Transverse colon (tissue), 4 donors: Measurements from ENCODE around the gene FTCDNL1. TPM values are rescaled to one million over a fixed set of nuclear protein-coding genes. Genes with fewer than 3 reads are reported as not detected.

Experiments
- DNase-seq: peaks from one replicate; pipeline ENCODE4 v3.0.0-alpha.2; 2019
- H3K27ac ChIP-seq, 4 donors: fragments of 200-600 bp; sonication (generic); 2 replicates each; pipeline ENCODE4 v1.5.1; 2016 to 2018; ENCODE audit warnings: inconsistent platforms in 4 of 4
- H3K27me3 ChIP-seq: fragments of 200-600 bp; sonication (generic); 2 replicates; pipeline ENCODE4 v1.5.1; 2017; ENCODE audit warnings: inconsistent platforms
- H3K36me3 ChIP-seq, 4 donors: fragments of 200-600 bp; sonication (generic); 2 replicates each; pipeline ENCODE4 v1.5.1; 2017 to 2019; ENCODE audit warnings: inconsistent platforms in 4 of 4
- H3K4me1 ChIP-seq, 4 donors: fragments of 200-600 bp; sonication (generic); 2 replicates each; pipeline ENCODE4 v1.5.1; 2017 to 2020; ENCODE audit warnings: inconsistent platforms in 4 of 4
- H3K4me3 ChIP-seq, 4 donors: fragments of 200-600 bp; sonication (generic); 1 replicate in 1 of 4; 2 replicates in 3 of 4; pipeline versions ENCODE4 v1.5.1 to v1.6.1; 2017 to 2019; ENCODE audit warnings: inconsistent platforms in 4 of 4
- H3K9me3 ChIP-seq, 2 donors: fragments of 200-600 bp; sonication (generic); 2 replicates each; pipeline ENCODE4 v1.5.1; 2017 to 2019; ENCODE audit warnings: inconsistent platforms in 2 of 2
- CTCF ChIP-seq, 5 experiments: fragments of 200-600 bp in 3 of 5; fragments of 450-650 bp in 2 of 5; sonication (generic) in 3 of 5; IDR thresholded peaks; 1 replicate in 2 of 5; 2 replicates in 3 of 5; pipeline ENCODE4 v1.5.1; 2016 to 2017; ENCODE audit warnings: antibody characterized with exemption in 5 of 5, inconsistent platforms in 3 of 5, mild to moderate bottlenecking in 2 of 5, moderate library complexity in 1 of 5
- EP300 ChIP-seq: sonication (generic); formaldehyde crosslinking; IDR thresholded peaks from one replicate; pipeline ENCODE4 v1.6.1; 2017; ENCODE audit warnings: antibody characterized with exemption, low read depth
- POLR2A ChIP-seq: fragments of 450-650 bp; IDR thresholded peaks from one replicate; pipeline ENCODE4 v1.6.1; 2016; ENCODE audit warnings: antibody characterized with exemption, mild to moderate bottlenecking, moderate library complexity
- POLR2AphosphoS5 ChIP-seq, 3 donors: sonication (generic); formaldehyde crosslinking; IDR thresholded peaks; one replicate each; pipeline ENCODE4 v1.6.1; 2016; ENCODE audit warnings: antibody characterized with exemption in 3 of 3
- WGBS, 2 donors: methylation state at CpG; one replicate each; pipeline ENCODE4 v1.1.5; 2018; ENCODE audit warnings: low coverage in 1 of 2; 5-methylcytosine and 5-hydroxymethylcytosine counted together
- in situ Hi-C, 4 donors: fragments of 200-750 bp; cut with MboI; loops; one replicate each; pipeline versions ENCODE4 v1.15.0 to v1.15.1; 2017; ENCODE audit warnings: low sequenced_read_pairs in 3 of 4, low pct_ligation_motif_present in 1 of 4, low pct_unique_long_range_greater_than_20kb in 1 of 4
- intact Hi-C: fragments of 100-400 bp; cut with DNase I; formaldehyde crosslinking; loops from one replicate; pipeline ENCODE4 v1.15.1; 2023; ENCODE audit warnings: low total_unique reads
- total RNA-seq, 4 donors: library from RNA; depleted of rRNA; stranded (reverse); fragments of >200 nt; gene quantifications; one replicate each; pipeline ENCODE4 v1.1.0, GENCODE V29; 2016

The FTCDNL1 gene
- total RNA-seq, 4 donors from 2014 or later = 1.8 to 2.7 TPM; not detected in 2

- TF ChIP-seq CTCF (IDR thresholded peaks at IDR 0.05) = no peak
- no peak for TF ChIP-seq EP300
- no peak for TF ChIP-seq POLR2A
- TF ChIP-seq POLR2AphosphoS5 (IDR thresholded peaks at IDR 0.05) = no peak
- Histone ChIP-seq H3K9me3 (no peaks in the 10 kb centered on the region), H3K27me3 (no peaks in the 10 kb centered on the region), H3K4me1 (peaks cover 0 to 28% (median 3%) of the 10 kb centered on the region in 4 donors), H3K27ac (no peak overlapping the region), H3K36me3 (no peaks in the 10 kb centered on the region), H3K4me3 (no peak overlapping the region)
- no peak for DNase-seq
- in situ Hi-C loops (no loop called here), intact Hi-C loops (no loop called here)
Measured at GRCh38 chr2:199814817-199815211, 36.2 kb downstream of the FTCDNL1 start.

GRCh38 chr2:199814101-199814816 is 36.7 kb downstream of the FTCDNL1 start:
- intact Hi-C loops (no loop called here), in situ Hi-C loops (no loop called here)
- no peak for TF ChIP-seq EP300
- no peak for TF ChIP-seq POLR2AphosphoS5 (IDR thresholded peaks at IDR 0.05)
- no peaks in the 10 kb centered on the region for H3K9me3 ChIP-seq
- no peaks in the 10 kb centered on the region for H3K36me3 ChIP-seq
- DNase-seq = no peak
- H3K27me3 ChIP-seq = no peaks in the 10 kb centered on the region
- no peak overlapping the region for H3K4me3 ChIP-seq
- H3K27ac ChIP-seq = no peak overlapping the region
- H3K4me1 ChIP-seq = peaks cover 0 to 28% (median 3%) of the 10 kb centered on the region in 4 donors
- 23 to 42% methylated on average over 3 to 6 of the region's 6 CpGs for WGBS, 2 donors

- WGBS, 2 donors = 87 to 90% methylated on average over 8 of the region's 8 CpGs
- DNase-seq = no peak
- Histone ChIP-seq H3K36me3 (no peaks in the 10 kb centered on the region), H3K27ac (no peak overlapping the region), H3K9me3 (no peaks in the 10 kb centered on the region), H3K27me3 (no peaks in the 10 kb centered on the region), H3K4me1 (peaks cover 0 to 14% (median 3%) of the 10 kb centered on the region in 4 donors), H3K4me3 (no peak overlapping the region)
- in situ Hi-C loops = no loop called here
- TF ChIP-seq POLR2A = no peak
- TF ChIP-seq POLR2AphosphoS5 (IDR thresholded peaks at IDR 0.05) = no peak
- TF ChIP-seq CTCF (IDR thresholded peaks at IDR 0.05) = no peak
- TF ChIP-seq EP300 = no peak
- intact Hi-C loops = no loop called here
Measured at GRCh38 chr2:199812493-199812892, 38.5 kb downstream of the FTCDNL1 start.

- Histone ChIP-seq H3K27ac (no peak overlapping the region), H3K27me3 (no peaks in the 10 kb centered on the region), H3K4me1 (peaks cover 0 to 17% (median 3%) of the 10 kb centered on the region in 4 donors), H3K36me3 (no peaks in the 10 kb centered on the region), H3K9me3 (no peaks in the 10 kb centered on the region), H3K4me3 (no peak overlapping the region)
- intact Hi-C loops (no loop called here), in situ Hi-C loops (no loop called here)
- DNase-seq = no peak
- 71 to 90% methylated on average over 2 of the region's 2 CpGs for WGBS, 2 donors
- TF ChIP-seq EP300 (no peak), CTCF (IDR thresholded peaks at IDR 0.05) (no peak), POLR2AphosphoS5 (IDR thresholded peaks at IDR 0.05) (no peak), POLR2A (no peak)
Measured at GRCh38 chr2:199811346-199811745, 39.6 kb downstream of the FTCDNL1 start.
